Activated CD8-positive, alpha-beta memory T cell treated with anti-CD3 and anti-CD28 coated beads, Interleukin-2, amount 50 U/mL, for 1 hour (primary cell): Measurements from ENCODE around the gene S100A3.

Source experiments
- DNase-seq: peaks from one replicate; pipeline ENCODE4 v3.0.0-alpha.2; 2020; ENCODE audit errors: extremely low read depth

The S100A3 gene

DNA sequence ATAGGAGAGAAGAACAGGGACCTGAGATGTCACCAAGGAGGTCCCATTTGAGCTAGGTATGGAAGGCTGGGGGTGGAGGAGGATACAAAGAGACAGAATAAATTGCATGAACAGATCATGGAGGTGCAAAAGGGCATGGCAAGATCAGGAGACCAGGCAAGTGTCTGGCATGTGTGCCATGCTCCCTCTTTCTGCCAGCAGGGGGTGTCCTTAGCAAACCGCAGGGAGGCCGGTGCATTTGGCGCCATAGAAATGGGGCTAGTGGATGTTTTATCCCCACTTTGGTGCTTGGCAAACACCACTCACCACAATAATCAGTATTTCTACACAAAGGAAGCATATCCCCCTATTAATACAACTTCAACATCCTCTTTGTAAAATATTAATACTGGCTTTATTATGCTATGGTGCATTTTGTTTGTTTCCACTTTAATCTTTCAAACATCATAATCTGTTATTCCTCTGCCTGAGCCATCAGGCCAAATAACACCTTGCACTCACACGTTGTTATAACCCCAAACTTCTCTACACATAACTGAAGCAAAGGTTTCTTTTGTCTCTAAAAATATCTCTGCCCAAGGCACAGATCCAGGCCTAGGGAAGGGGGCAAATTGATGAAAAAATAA, 39.2 kb downstream of the S100A3 start:
- no peak for DNase-seq

DNA sequence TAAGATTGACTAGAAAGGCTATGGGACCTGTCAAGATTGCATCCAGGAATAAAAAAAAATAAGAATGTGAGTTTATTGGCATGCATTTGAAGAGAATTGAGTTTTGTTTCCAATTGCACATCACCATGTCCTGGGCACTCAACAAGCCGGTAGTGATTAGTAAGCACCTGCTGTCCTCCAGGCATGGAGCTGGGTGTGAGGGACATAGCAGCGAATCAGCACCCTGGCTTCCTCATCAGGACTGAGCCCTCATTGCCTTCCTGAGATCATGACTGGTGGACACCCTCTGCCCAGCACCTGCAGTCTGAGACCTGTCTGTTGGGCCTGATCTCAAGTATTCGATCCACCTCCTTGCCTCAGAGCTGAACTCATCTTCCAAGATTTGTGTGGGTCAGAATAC, 40.0 kb downstream of the S100A3 start:
- no peak for DNase-seq

DNA sequence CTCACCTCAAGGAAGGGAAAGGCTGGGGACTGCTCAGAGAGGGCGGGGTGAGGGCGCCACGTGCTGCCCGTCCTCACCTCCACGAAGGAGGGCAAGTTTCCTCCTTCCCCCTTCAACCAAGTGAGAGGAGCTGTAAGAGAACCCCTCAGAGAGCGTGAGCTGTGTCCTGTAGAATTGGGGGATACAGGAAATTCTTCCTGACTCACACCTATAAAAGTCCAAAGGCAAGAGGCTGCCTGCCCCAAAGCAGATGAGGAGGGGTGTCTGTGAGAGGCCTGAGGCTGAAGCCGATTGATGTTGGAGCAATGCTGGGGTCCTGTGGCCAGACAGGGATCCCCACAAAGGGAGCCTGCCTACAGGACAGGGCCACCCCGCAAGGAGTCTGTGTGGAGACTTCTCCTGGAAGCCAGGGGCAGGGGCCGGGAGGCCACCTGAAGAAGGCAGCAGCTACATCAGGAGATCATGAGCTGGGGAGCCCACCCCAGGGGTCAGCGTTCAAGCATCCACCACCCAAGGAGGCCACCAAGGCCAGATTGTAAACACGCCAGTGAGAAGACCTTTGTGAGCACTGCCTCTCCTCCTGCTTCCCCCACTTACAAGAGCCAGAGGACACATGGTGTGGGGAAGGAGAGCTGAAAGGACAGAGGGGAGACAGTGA, 41.0 kb downstream of the S100A3 start:
- no peak for DNase-seq

DNA sequence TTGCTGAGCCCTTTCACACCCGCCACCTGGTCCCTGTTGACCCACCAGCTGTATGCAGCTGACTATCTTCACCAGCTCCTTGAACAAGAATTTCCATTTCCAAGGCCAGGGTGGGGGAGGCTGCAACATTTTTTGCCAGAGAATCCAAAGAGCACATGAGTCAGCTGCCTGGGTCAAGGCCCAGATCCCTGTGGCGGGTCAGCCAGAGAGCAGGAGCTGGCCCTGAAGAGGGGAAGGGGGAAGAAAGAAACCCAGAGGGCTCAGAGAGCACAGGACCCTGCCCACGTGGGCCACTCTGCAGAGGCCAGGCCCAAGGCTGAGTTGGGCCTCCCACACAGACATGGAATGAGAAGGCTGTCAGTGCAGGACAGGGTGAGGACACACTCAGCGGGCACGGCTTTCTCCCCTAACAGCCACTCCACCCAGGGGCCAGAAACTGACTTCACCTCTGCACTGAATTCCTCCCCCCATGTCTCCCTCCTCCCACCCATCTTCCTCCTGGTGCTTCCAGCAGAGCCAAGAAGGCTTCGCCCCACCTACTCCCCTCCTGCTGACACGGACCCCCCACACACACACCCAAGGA, 42.1 kb downstream of the S100A3 start:
- no peak for DNase-seq

DNA sequence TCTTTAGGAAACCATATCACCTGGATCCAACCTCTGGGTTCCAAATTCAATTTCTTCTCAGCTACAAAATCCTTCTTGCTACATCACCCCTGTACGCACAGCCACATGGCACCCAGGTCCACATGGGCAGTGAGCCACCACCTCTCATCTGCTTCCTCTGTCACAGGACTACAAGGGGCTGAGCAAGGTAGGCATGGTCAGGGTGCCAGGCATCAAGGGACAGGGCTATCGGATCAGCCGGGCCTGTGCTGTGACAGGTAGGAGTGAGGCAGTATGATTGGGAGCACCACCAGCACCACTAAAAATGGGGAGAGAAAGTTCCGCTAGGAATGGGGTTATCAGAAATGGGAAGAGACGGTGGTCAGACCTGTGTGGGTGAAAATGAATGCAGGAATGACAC, 42.7 kb downstream of the S100A3 start:
- no peak for DNase-seq

DNA sequence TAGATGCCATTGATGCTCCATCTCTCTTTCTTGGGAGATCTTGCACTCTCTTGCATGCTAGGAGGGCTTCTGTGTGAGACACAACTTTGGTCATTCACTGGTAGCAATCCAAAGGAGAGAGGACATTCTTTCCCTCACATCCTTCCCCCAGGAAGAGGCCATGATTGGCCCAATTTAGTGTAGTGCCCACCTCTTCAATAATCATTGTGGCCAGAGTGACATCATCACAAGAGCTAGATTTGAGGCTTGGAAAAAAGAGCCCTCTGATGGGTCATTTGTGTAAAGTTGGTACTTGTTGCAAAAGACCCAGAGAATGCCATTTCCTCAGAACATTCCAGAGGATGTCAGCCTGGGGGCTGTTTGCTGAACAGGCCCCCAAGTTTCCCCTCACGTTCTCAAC, 43.5 kb downstream of the S100A3 start:
- no peak for DNase-seq

DNA sequence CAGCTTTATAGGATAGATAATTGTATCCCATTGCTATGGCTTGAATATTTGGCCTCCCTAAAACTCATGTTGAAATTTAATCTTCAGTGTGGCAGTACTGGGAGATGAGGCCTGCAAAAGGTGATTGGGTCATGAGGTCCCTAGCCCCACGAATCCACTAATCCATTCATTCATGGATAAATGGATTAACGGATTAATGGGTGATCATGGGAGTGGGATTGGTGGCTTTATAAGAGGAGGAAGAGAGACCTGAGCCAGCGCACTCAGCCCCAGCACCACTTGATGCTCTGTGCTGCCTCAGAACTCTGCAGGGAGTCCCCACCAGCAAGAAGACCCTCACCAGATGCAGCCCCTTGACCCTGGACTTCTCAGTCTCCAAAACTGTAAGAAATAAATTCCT, 45.3 kb downstream of the S100A3 start:
- no peak for DNase-seq

DNA sequence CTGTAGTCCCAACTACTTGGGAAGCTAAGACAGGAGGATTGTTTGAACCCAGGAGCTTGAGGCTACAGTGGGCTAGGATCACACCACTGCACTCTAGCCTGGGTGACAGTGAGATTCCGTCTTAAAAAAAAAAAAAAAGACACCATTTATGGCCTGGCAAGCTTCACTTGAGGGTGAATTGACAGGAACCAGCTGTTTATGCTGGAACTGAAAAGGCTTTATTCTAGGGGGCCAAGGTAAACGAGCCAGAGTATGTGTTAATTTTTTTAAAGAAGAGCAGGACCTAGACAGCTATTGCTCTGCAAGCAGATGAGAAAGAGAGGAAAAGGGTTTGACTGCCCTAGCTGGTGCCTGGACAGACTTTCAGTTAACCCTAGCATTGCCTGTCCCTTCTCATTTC, 50.3 kb downstream of the S100A3 start:
- no peak for DNase-seq
